K562 (cell line): ENCODE data around the gene CD48. TPM values are rescaled to one million over a fixed set of nuclear protein-coding genes. Genes with fewer than 3 reads are reported as not detected.

ENCODE experiments used
- CBFA2T2 ChIP-seq: fragments of 450-650 bp; conservative IDR thresholded peaks from 2 replicates; pipeline ENCODE4 v1.6.1; 2017; ENCODE audit warnings: mild to moderate bottlenecking
- CBFA2T3 ChIP-seq: fragments of 450-650 bp; IDR thresholded peaks from 2 replicates; pipeline ENCODE4 v1.6.1; 2017
- CBFB ChIP-seq: sonication (generic); formaldehyde crosslinking; IDR thresholded peaks from 2 replicates; pipeline ENCODE4 v1.4.0; 2020; ENCODE audit warnings: mild to moderate bottlenecking, missing genetic modification reagents
- CTCF ChIP-seq, 3 experiments: IDR thresholded peaks in 2 of 3; conservative IDR thresholded peaks in 1 of 3; 2 replicates each; pipeline ENCODE4 v1.5.1; 2011 to 2012; ENCODE audit warnings: low read length in 3 of 3, mild to moderate bottlenecking in 3 of 3, control low read depth in 2 of 3, improper control_type of control experiment in 1 of 3, inconsistent platforms in 1 of 3, low read depth in 1 of 3, mixed read lengths in 1 of 3, moderate library complexity in 1 of 3; ENCODE audit not compliant: insufficient read depth in 2 of 3
- IFI16 ChIP-seq: fragments of 250-450 bp; sonication (Bioruptor Pico); IDR thresholded peaks from 2 replicates; pipeline ENCODE4 v2.1.2; 2022; ENCODE audit warnings: mild to moderate bottlenecking, inconsistent platforms
- JUND ChIP-seq, 2 experiments: IDR thresholded peaks; 2 replicates in 1 of 2; 3 replicates in 1 of 2; pipeline ENCODE4 v1.6.1; 2011; ENCODE audit warnings: borderline replicate concordance in 2 of 2, low read depth in 2 of 2, low read length in 2 of 2, improper control_type of control experiment in 1 of 2, missing biosample characterization in 1 of 2, missing genetic modification characterization in 1 of 2, missing genetic modification reagents in 1 of 2
- KLF16 ChIP-seq: IDR thresholded peaks from 2 replicates; pipeline ENCODE4 v1.6.1; 2016; ENCODE audit warnings: antibody characterized with exemption
- MAZ ChIP-seq, 2 experiments: fragments of 450-650 bp in 1 of 2; sonication (generic) in 1 of 2; formaldehyde crosslinking; IDR thresholded peaks in 1 of 2; conservative IDR thresholded peaks in 1 of 2; 2 replicates each; pipeline versions ENCODE4 v1.4.0 to v1.5.0; 2020; ENCODE audit warnings: mild to moderate bottlenecking in 1 of 2, missing genetic modification reagents in 1 of 2
- RBM22 ChIP-seq: fragments of 200-400 bp; formaldehyde crosslinking; IDR thresholded peaks from 2 replicates; pipeline ENCODE4 v1.6.1; 2018; ENCODE audit warnings: low read length, low read depth; ENCODE audit not compliant: poor library complexity, severe bottlenecking
- REST ChIP-seq, 2 experiments: fragments of 450-650 bp; formaldehyde crosslinking in 1 of 2; IDR thresholded peaks; 2 replicates each; pipeline versions ENCODE4 v1.4.0 to v1.6.1; 2014 to 2020; ENCODE audit warnings: mild to moderate bottlenecking in 2 of 2, borderline replicate concordance in 1 of 2, low read depth in 1 of 2
- XRCC5 ChIP-seq: fragments of 200-400 bp; formaldehyde crosslinking; IDR thresholded peaks from 2 replicates; pipeline ENCODE4 v1.6.1; 2017; ENCODE audit warnings: low read depth, mild to moderate bottlenecking, low read length
- ZNF347 ChIP-seq: fragments of 450-650 bp; formaldehyde crosslinking; IDR thresholded peaks from 2 replicates; pipeline ENCODE4 v1.4.0; 2020; ENCODE audit warnings: low read depth, mild to moderate bottlenecking, moderate library complexity
- polyA plus RNA-seq, 8 experiments: library from polyadenylated mRNA; depleted of rRNA in 4 of 8; stranded (reverse) in 5 of 8; unstranded in 3 of 8; fragments of >200 nt; fragmentation: Nextera tagmentation in 2 of 8; fragmentation: Illumina TruSeq in 1 of 8; extraction: Ambion mirVana in 2 of 8; extraction: Trizol in 1 of 8; gene quantifications; 2 replicates each; pipeline versions ENCODE4 v1.2.1 to v1.2.3, GENCODE V29; 2011 to 2014; ENCODE audit warnings: inconsistent platforms in 1 of 8, missing spikeins in 1 of 8
- total RNA-seq, 7 experiments: library from RNA; depleted of rRNA in 6 of 7; stranded (reverse); fragments of >200 nt in 6 of 7; fragmentation: Illumina TruSeq in 2 of 7; extraction: Trizol in 2 of 7; gene quantifications; 2 replicates each; pipeline versions ENCODE4 v1.2.1 to v1.2.3, GENCODE V29; 2011 to 2021; ENCODE audit warnings: low replicate concordance in 1 of 7
- TF ChIP-seq, protein P1 (sequence below): sonication (generic); formaldehyde crosslinking; IDR thresholded peaks from 2 replicates; pipeline ENCODE4 v1.8.1; 2023; ENCODE audit warnings: mild to moderate bottlenecking, missing genetic modification reagents

CD48 gene
- total and polyA plus RNA-seq, 9 of the 15 experiments (the other 6 are each of a cell fraction or from before 2014, with no cell fraction given) = 0.10 to 0.42 (median 0.29) TPM; not detected in 3

DNA sequence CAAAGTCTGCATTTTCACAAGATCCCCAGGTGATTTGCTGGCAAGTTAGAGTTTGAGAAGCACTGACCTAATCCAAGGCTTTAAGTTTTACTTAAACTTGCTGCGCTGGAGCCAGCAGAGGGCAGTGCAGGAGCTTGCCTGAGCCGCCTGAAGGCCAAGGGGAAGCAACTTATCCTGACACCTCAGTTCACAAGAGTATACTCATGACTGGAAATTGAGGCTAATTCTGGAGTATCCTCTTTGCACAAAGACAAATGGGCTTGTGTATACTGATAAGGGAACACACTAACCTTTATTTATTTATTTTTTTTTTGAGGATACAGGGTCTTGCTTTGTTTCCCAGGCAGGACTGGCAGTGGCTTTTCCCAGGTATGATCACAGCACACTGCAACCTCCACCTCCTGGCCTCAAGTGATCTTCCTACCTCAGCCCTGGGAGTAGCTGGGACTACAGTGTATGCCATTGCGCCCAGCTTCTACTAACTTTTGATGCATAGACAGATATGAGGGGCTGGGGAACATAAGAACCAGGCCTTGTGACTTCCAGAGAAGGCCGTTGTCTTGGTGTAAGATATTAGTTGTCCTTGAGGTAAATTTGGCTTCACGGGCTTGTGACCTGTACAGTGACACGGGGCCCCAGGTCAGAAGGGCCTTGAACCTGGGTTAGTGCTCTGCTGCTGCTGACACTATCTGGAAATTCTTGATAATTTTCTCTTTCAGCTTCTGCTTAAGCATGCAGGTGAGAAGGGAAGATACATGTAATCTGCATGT is 35.8 kb downstream of the CD48 start (continued):
- TF ChIP-seq, protein P1, sequence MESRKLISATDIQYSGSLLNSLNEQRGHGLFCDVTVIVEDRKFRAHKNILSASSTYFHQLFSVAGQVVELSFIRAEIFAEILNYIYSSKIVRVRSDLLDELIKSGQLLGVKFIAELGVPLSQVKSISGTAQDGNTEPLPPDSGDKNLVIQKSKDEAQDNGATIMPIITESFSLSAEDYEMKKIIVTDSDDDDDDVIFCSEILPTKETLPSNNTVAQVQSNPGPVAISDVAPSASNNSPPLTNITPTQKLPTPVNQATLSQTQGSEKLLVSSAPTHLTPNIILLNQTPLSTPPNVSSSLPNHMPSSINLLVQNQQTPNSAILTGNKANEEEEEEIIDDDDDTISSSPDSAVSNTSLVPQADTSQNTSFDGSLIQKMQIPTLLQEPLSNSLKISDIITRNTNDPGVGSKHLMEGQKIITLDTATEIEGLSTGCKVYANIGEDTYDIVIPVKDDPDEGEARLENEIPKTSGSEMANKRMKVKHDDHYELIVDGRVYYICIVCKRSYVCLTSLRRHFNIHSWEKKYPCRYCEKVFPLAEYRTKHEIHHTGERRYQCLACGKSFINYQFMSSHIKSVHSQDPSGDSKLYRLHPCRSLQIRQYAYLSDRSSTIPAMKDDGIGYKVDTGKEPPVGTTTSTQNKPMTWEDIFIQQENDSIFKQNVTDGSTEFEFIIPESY (CRISPR knock-in tag) = no peak
- TF ChIP-seq MAZ (CRISPR knock-in tag; conservative IDR thresholded peaks at IDR 0.05 in 1 of 2, IDR thresholded peaks at IDR 0.05 in 1 of 2) (0 out of 4 replicates have a peak, but pooled peaks of 1 of the 2 experiments have one; percentile 33), KLF16 (peak; percentile 45), IFI16 (no peak), XRCC5 (0 out of 2 replicates have a peak, but pooled peaks have one; percentile 45), CBFA2T3 (peak; percentile 34; the same call in 1 of the 2 replicates), ZNF347 (no peak), REST (IDR thresholded peaks at IDR 0.05; ENCODE audit: borderline replicate concordance) (peak; percentile 71; the same call in 1 of the 2 replicates), REST (CRISPR knock-in tag; IDR thresholded peaks at IDR 0.05; ENCODE audit: low read depth) (no peak), CTCF (IDR thresholded peaks at IDR 0.05 in 2 of 3, conservative IDR thresholded peaks at IDR 0.05 in 1 of 3; ENCODE audit: insufficient read depth in 2 of 3, low read depth in 1 of 3, low read length in 3 of 3) (peak; percentile 87 to 93 (median 90)), JUND (IDR thresholded peaks at IDR 0.05; ENCODE audit: borderline replicate concordance, low read depth, low read length) (peak; percentile 32; the same call in 1 of the 2 replicates), JUND (tag; IDR thresholded peaks at IDR 0.05; ENCODE audit: borderline replicate concordance, low read depth, low read length) (no peak), RBM22 (no peak), CBFA2T2 (0 out of 2 replicates have a peak, but pooled peaks have one; percentile 18), CBFB (CRISPR knock-in tag) (no peak)
